ENCODE data around the gene HSD11B2. TPM values are rescaled to one million over a fixed set of nuclear protein-coding genes. Genes with fewer than 3 reads are reported as not detected.
A peak's percentile ranks its signal among the peaks of the same experiment; 100 is the strongest.

HSD11B2 gene
- total RNA-seq, 3 donors from 2014 or later (not counting 1 experiment from before 2014, with no cell fraction given) = not detected

DNA sequence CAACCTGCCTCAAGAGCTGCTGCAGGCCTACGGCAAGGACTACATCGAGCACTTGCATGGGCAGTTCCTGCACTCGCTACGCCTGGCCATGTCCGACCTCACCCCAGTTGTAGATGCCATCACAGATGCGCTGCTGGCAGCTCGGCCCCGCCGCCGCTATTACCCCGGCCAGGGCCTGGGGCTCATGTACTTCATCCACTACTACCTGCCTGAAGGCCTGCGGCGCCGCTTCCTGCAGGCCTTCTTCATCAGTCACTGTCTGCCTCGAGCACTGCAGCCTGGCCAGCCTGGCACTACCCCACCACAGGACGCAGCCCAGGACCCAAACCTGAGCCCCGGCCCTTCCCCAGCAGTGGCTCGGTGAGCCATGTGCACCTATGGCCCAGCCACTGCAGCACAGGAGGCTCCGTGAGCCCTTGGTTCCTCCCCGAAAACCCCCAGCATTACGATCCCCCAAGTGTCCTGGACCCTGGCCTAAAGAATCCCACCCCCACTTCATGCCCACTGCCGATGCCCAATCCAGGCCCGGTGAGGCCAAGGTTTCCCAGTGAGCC lies 5.8 kb downstream of the HSD11B2 start:
- Histone ChIP-seq H3K36me3 (ENCODE audit: control insufficient read depth, insufficient read depth, low read length) (peaks cover 22% of the 10 kb centered on the region), H3K27me3 (ENCODE audit: control insufficient read depth, insufficient read depth, low read length) (peaks cover 3% of the 10 kb centered on the region), H3K4me3 (ENCODE audit: low read length) (no peak overlapping the region), H3K4me1 (ENCODE audit: control insufficient read depth, insufficient read depth, low read length) (peaks cover 26% of the 10 kb centered on the region), H3K27ac (ENCODE audit: low read length) (no peak overlapping the region), H3K9me3 (ENCODE audit: control insufficient read depth, insufficient read depth, low read length) (no peaks in the 10 kb centered on the region)
- ATAC-seq (no peak), DNase-seq (no peak)
- intact Hi-C loops (cut with micrococcal nuclease) = no loop called here
- Mint-ChIP-seq H3K36me3 (no peaks in the 10 kb centered on the region), H3K4me3 (no peak overlapping the region), H3K27ac (peak overlapping the region in 1 of 2 donors; percentile 77), H3K9me3 (no peaks in the 10 kb centered on the region), H3K4me1 (peaks cover 2 to 22% of the 10 kb centered on the region in 2 donors), H3K27me3 (ENCODE audit: low read depth in 2 of 2) (peaks cover 0 to 6% of the 10 kb centered on the region in 2 donors)
- TF ChIP-seq, protein P1, sequence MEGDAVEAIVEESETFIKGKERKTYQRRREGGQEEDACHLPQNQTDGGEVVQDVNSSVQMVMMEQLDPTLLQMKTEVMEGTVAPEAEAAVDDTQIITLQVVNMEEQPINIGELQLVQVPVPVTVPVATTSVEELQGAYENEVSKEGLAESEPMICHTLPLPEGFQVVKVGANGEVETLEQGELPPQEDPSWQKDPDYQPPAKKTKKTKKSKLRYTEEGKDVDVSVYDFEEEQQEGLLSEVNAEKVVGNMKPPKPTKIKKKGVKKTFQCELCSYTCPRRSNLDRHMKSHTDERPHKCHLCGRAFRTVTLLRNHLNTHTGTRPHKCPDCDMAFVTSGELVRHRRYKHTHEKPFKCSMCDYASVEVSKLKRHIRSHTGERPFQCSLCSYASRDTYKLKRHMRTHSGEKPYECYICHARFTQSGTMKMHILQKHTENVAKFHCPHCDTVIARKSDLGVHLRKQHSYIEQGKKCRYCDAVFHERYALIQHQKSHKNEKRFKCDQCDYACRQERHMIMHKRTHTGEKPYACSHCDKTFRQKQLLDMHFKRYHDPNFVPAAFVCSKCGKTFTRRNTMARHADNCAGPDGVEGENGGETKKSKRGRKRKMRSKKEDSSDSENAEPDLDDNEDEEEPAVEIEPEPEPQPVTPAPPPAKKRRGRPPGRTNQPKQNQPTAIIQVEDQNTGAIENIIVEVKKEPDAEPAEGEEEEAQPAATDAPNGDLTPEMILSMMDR (IDR thresholded peaks at IDR 0.05) = no peak
- WGBS (ENCODE audit: insufficient coverage) = 97% methylated on average over 23 of the region's 23 CpGs

DNA sequence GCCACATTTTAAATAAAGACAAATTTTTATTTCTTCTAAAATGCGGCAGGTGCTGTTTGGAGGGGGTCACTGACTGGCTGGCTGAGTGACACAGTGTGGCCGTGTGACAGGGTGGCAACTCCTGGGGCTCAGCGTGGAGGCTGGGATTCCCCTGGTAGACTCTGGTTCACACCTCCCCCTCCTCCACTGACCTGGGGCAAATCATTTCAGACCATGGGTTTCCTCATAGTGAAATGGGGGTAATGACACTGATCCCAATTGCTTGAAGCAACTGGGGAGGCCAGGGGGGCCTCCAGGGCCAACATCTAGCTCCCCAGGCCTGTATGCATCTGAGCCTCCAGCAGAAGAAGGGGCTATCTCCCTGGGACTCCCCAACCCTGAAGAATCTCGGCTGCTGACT lies 6.6 kb downstream of the HSD11B2 start:
- H3K36me3 ChIP-seq (ENCODE audit: control insufficient read depth, insufficient read depth, low read length) = peaks cover 27% of the 10 kb centered on the region
- no peak overlapping the region for H3K4me3 Mint-ChIP-seq
- no peaks in the 10 kb centered on the region for H3K9me3 Mint-ChIP-seq
- intact Hi-C loops (cut with micrococcal nuclease) = no loop called here
- peaks cover 5 to 22% of the 10 kb centered on the region in 2 donors for H3K4me1 Mint-ChIP-seq
- peak overlapping the region; percentile 16 to 77 for H3K27ac Mint-ChIP-seq
- peaks cover 23% of the 10 kb centered on the region for H3K4me1 ChIP-seq (ENCODE audit: control insufficient read depth, insufficient read depth, low read length)
- peaks cover 0 to under 1% of the 10 kb centered on the region in 2 donors for H3K27me3 Mint-ChIP-seq (ENCODE audit: low read depth in 2 of 2)
- ATAC-seq (peak; percentile 54 to 86 (median 72)), DNase-seq (peak in 1 of 2 donors; percentile 35)
- H3K27me3 ChIP-seq (ENCODE audit: control insufficient read depth, insufficient read depth, low read length) = no peaks in the 10 kb centered on the region
- 58% methylated on average over 4 of the region's 4 CpGs for WGBS (ENCODE audit: insufficient coverage)
- H3K27ac ChIP-seq (ENCODE audit: low read length) = no peak overlapping the region
- H3K4me3 ChIP-seq (ENCODE audit: low read length) = no peak overlapping the region
- TF ChIP-seq, protein P1 (IDR thresholded peaks at IDR 0.05) = no peak
- no peaks in the 10 kb centered on the region for H3K36me3 Mint-ChIP-seq
- H3K9me3 ChIP-seq (ENCODE audit: control insufficient read depth, insufficient read depth, low read length) = no peaks in the 10 kb centered on the region

DNA sequence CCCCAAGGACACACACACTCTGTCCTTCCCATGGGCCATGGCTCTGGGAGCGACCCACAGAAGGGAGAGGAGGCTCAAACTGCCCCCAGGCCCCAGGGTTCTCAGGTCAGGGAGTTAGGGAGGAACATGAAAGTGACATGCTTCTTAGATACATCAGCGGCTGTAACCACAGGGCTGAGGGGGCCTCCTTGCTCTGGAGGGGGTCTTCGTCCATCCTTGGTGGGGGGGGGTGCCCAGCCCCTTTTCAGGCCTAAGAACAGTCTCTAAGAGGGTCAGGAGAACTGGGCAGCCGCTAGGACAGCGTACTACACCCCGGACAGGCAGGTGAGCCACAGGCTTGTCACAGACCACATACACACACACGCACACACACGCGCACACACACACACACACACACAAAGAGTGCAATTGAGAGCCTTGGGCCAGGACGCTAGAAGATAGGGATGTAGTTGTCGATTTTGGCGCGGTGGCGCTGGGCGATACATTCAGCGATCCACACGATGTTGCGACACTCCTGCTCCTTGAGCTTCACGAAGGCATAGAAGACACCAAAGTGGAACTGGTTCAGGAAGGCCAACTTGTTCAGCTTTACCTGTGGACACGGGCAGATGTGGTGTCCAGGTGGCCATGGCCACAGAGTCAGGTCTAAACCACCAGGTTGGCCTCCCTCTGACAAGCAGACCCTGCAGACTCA lies 7.3 kb downstream of the HSD11B2 start:
- H3K4me1 ChIP-seq (ENCODE audit: control insufficient read depth, insufficient read depth, low read length) = peaks cover 23% of the 10 kb centered on the region
- peaks cover 5 to 23% of the 10 kb centered on the region in 2 donors for H3K4me1 Mint-ChIP-seq
- intact Hi-C loops (cut with micrococcal nuclease) = no loop called here

More for the DNA sequence above, 7.3 kb downstream of the HSD11B2 start:
- TF ChIP-seq, protein P1 (IDR thresholded peaks at IDR 0.05) = no peak
- no peak for ATAC-seq
- WGBS (ENCODE audit: insufficient coverage) = 96% methylated on average over 20 of the region's 20 CpGs
- Histone ChIP-seq H3K4me3 (ENCODE audit: low read length) (no peak overlapping the region), H3K9me3 (ENCODE audit: control insufficient read depth, insufficient read depth, low read length) (no peaks in the 10 kb centered on the region), H3K27ac (ENCODE audit: low read length) (no peak overlapping the region), H3K36me3 (ENCODE audit: control insufficient read depth, insufficient read depth, low read length) (peaks cover 33% of the 10 kb centered on the region), H3K27me3 (ENCODE audit: control insufficient read depth, insufficient read depth, low read length) (no peaks in the 10 kb centered on the region)
- no peak overlapping the region for H3K4me3 Mint-ChIP-seq
- no peaks in the 10 kb centered on the region for H3K9me3 Mint-ChIP-seq
- no peaks in the 10 kb centered on the region for H3K36me3 Mint-ChIP-seq
- no peak for DNase-seq
- peak overlapping the region; percentile 59 to 77 for H3K27ac Mint-ChIP-seq
- H3K27me3 Mint-ChIP-seq (ENCODE audit: low read depth in 2 of 2) = no peaks in the 10 kb centered on the region

All from natural killer cell (primary cell).